ENCODE measurements around the gene FAR2.

GRCh38 chr12:29244159-29244765 is 95.2 kb downstream of the FAR2 start:
- TF ChIP-seq CTCF (IDR thresholded peaks at IDR 0.05) (no peak), ZFX (IDR thresholded peaks at IDR 0.05; ENCODE audit: borderline replicate concordance) (no peak)
